Peyer's patch (tissue), 4 donors: ENCODE data around the gene NCAPG2.

ENCODE experiments used
- CTCF ChIP-seq, 6 experiments: fragments of 450-650 bp in 4 of 6; fragments of 200-600 bp in 2 of 6; sonication (generic) in 1 of 6; IDR thresholded peaks; one replicate each; pipeline ENCODE4 v1.5.1; 2017 to 2019; ENCODE audit warnings: antibody characterized with exemption in 6 of 6, mild to moderate bottlenecking in 3 of 6, moderate library complexity in 1 of 6
- POLR2A ChIP-seq, 2 donors: fragments of 450-650 bp; IDR thresholded peaks; one replicate each; pipeline ENCODE4 v1.5.1; 2017; ENCODE audit warnings: antibody characterized with exemption in 2 of 2, mild to moderate bottlenecking in 2 of 2, moderate library complexity in 2 of 2

DNA sequence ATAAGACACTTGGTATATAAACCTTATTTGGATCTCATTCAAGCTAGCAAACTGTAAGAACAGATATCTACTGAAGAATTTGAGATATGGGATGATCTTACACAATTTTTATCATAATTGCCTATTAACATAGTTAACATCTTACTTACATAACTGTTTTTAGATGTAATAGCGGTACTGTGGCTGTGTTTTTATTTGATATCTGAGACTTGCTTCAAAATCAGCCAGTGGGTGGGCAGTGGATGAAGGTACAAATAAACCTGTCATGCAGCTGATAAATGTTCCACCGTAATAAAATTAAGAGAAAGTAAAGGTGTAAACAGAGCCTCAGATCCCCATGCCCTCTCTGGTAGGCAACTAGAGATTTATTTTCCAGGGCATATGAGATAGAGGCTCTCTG, 88.6 kb downstream of the NCAPG2 start:
- no peak for TF ChIP-seq CTCF (IDR thresholded peaks at IDR 0.05)
- TF ChIP-seq POLR2A (IDR thresholded peaks at IDR 0.05), result no peak
